Non-pigmented ciliary epithelial cell (primary cell): ENCODE results near the gene R3HDM2.
"Not testable (repeated sequence)": the region's sequence is repeated elsewhere in the genome, so short reads cannot be mapped to it uniquely, and the experiment has no call there.

Source experiments
- DNase-seq: peaks from one replicate; pipeline ENCODE4 v3.0.0-alpha.2; 2010; ENCODE audit warnings: low read depth

R3HDM2 gene

DNA sequence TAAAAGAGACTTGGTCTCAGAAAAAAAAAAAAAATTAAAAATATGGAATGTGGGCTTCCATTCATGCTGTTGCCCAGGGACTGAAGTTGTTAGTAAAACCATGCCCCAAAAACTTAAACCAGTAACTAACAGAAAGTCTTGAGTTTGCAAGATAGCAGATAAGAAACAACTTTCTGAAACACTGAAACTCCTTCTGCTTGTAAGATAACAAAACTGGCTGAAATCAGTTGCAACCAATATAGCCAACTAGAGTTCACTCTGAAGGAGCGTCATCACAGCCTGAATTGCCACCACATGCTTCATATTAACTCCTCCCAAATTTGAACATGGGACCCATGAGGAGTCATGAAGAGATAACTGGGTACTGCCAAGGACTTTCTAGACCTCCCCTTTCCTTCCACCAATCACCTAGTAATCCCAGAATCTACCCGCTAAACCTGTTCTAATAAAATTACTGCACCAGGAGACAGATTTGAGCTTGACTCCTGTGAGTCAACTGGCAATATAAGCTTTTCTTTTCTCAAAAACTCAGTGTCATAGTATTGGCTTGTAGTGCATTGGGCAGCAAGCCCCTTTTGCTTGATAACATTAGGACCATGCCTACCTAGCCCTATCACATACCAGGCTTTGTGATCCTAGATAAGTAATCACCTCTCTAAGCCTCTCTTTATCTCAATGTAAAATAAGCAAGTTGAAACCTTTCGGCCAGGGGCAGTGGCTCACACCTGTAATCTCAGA is 53.6 kb downstream of the R3HDM2 start:
- DNase-seq = no peak

DNA sequence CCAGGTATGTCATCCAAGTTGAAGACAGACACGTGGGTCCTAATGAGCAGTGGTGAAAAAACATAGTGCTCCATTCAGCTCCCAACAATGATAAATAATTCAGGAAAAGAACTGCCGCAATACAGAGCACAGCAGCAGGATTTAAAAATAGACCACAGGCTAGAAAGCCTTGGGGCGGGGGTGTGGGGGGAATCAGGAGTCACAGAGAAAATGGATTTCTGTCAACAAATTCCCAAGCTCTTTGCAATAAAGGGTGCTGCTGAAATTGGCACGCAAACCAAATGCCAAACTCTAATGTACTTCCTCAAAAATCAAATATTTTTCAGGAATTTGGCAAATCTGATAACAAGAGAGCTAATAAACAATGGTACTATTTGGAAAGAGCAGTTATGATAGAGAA is 58.6 kb downstream of the R3HDM2 start:
- no peak for DNase-seq

DNA sequence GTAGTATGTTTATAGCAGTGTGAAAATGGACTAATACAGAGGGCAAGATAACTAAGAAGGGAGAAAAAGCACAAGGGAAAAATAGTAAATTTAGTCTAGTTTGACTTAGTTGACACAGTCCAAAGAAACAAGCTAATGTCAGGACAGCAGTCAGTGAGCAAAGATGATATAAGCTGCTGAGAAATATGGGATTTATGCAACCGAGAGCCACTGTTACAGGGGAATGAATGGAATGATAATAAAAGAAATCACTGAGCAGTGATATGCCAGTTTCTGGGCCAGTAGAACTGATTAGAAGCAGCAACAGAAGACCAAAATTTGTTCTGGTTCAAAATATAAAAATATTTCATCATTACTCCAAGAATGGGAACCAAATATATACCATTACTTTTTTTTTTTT is 60.1 kb downstream of the R3HDM2 start:
- no peak for DNase-seq

DNA sequence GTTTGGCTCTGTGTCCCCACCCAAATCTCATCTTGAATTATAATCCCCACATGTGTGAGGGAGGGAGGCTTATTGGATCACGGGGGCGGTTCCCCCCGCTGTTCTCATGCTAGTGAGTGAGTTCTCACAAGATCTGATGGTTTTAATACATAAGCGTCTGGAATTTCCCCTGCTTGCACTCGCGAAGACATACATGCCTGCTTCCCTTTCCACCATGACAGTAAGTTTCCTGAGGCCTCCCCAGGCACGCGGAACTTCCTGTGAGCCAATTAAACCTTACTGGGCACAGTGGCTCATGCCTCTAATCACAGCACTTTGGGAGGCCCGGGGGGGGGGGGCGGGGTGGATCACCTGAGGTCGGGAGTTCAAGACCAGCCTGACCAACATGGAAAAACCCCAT is 60.8 kb downstream of the R3HDM2 start:
- DNase-seq = no peak

DNA sequence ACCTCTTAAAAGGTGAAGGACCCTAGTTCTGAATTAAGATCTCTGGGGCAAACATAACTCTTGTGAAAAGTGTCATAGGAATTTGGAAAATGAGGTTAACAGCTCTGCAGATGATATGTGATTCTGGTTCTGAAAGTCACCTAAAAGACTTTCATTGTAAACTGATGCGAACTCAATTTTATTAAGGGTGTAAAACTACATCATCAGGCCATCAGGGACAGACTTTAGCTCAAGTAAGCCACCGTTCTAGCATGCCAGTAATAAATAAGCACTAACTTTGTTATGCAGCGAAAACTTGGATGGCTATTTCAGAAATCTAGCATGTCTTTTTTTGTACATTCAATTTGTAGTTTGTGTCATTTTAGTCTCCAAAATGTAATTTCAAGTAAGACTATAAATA is 61.6 kb downstream of the R3HDM2 start:
- DNase-seq = no peak

DNA sequence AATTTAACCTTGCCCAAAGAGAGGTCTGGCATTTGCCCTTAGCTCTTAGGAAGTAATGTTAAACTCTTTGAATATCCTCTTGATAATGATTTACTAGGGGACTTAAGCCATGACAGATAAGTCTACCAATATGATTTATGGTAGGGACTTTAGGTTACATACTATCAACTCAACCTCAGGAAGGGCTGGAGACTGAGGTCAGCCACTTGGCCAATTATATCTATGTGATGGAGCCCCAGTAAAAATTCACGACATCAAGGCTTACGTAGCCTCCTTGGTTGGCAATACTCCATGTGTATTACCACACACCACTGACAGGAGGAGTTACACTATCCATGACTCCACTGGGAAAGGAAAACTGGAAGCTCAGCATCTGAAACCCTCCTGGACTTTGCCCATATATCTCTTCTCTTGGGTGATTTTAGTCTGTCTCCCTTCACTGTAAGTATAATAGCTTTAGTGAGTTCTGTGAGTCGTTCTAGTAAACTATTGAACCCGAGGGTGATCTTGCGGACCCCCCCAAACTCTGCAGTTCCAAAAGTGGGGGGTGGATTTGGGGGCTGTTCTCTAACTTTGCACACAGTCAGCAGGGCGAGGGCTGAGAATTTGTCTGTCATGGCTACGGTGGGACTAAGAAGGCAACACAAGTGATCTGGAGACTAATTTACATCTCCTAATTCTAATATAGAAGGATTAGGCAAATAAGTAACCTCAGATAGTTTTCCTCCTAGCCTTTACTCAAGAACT is 62.3 kb downstream of the R3HDM2 start:
- no peak for DNase-seq

DNA sequence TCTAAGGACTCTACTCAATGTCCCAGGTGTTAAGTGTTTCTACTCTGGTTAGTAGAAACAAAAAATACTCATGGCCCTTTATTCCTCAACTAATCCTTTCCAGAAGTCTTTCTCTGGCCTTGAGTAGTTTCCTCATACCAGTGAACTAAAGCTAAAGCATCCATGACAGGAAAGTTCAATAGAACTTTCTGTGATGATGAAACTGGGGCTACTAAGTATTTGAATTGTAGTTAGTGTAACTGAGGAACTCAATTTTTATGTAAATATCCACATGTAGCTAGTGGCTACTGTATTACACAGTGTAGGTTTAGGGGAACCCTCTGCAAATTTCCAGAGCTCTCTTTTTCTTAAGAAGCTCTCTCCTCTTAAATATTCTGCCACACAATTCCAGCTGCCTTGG is 63.7 kb downstream of the R3HDM2 start:
- DNase-seq = no peak

DNA sequence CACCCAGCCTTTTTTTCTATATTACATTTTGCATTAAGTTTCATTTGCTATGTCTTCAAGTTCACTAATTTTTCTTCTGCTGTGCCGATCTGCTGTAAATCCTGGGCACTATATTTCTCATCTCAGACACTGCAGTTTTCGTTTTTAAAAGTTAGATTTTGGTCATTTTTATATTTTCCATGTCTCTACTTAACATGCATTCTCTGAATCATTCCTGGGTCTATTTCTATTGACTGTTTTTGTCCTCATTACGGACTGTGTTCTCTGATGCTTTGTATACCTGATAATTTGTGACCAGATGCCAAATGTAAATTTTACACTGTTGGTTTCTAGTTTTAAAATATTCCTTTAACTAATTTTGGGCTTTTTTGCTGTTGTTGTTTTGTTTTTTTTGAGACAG is 64.5 kb downstream of the R3HDM2 start:
- DNase-seq = no peak

DNA sequence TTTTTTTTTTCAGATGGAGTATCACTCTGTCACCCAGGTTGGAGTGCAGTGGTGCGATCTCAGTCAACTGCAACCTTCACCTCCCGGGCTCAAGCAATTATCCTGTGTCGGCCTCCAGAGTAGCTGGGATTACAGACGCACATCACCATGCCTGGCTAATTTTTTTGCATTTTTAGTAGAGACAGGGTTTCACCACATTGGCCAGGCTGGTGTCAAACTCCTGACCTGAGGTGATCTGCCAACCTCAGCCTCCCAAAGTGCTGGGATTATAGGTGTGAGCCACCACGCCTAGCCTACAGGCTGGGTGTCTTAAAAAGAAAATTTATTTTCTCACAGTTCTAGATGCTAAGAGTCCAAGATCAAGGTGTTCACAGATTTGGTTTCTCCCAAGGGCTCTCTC is 66.7 kb downstream of the R3HDM2 start:
- DNase-seq = not testable (repeated sequence)

DNA sequence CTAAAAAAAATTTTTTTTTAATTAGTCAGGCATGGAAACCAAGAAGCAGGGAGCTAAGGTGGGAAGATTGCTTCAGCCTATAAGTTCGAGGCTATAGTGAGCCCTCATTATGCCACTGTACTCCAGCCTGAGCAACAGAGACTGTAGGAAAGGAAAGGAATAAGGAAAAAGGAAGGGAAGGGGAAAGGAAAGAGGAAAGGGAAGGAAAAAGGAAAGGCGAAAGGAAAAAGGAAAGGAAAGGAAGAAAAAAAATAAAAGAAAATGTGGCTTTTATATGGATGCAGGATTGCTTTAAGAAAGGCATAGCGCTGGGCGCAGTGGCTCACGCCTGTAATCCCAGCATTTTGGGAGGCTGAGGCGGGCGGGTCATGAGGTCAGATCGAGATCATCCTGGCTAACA is 70.4 kb downstream of the R3HDM2 start:
- no peak for DNase-seq

DNA sequence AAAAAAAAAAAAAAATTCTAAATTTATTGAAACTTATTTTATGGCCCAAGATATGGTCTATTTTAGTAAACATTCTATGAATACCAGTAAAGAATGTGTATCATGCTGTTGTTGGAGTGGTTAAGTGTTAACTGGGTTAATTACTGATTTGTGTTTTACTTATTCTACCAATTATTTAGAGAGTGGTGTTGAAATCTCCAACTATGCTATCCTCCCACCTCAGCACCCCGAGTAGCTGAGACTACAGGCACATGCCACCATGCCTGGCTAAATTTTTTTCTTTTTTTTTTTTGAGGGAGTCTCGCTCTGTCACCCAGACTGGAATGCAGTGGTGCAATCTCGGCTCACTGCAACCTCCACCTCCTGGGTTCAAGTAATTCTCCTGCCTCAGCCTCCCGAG is 72.2 kb downstream of the R3HDM2 start:
- DNase-seq = no peak

DNA sequence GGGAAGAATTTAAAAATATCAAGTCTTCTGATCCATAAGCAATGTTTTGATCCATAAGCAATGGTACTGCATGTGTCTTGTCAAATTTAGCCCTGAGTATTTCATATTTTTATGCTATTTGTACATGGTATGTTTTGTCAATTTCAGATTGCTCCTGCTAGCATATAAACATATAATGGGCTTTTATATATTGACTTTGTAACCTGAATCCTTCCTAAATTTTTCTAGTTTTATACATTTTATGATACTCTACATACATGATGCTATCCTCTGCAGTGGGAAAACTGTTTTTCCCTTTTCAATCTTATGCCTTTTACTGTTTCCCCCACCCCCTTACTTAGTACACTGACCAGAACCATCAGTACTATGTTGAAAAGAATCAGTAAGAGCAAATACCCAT is 75.1 kb downstream of the R3HDM2 start:
- no peak for DNase-seq

DNA sequence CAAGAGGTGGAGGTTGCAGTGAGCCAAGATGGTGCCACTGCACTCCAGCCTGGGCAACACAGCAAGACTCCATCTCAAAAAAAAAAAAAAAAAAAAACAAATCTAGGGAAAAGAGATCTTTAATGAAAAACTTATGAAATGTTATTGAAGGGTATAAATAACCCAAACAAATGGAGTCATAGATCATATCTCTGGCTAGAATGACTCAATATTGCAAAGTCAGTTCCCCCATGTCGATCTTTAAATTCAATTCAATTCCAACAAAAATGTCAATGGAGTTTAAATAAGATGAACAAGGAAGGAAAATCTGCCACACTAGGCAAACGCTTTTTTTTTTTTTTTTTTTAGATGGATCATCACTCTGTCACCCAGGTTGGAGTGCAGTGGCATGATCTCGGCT is 78.7 kb downstream of the R3HDM2 start:
- no peak for DNase-seq

DNA sequence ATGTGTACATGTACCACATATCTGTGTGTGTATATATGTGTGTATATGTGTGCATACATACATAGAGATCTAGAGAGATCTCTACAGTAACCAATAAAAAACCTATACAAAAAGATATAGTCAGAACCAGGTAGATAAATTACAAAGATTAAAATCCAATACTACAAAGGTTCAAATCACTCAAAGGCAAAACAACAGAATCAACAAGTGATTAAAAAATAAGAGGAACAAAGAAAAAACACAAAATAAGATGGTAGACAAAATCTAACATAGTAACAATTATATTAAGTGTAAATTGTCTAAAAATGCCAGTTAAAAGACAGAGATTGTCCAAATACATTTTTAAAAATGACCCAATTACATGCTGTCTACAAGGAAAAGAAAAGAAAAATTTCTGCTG is 83.6 kb downstream of the R3HDM2 start:
- no peak for DNase-seq

DNA sequence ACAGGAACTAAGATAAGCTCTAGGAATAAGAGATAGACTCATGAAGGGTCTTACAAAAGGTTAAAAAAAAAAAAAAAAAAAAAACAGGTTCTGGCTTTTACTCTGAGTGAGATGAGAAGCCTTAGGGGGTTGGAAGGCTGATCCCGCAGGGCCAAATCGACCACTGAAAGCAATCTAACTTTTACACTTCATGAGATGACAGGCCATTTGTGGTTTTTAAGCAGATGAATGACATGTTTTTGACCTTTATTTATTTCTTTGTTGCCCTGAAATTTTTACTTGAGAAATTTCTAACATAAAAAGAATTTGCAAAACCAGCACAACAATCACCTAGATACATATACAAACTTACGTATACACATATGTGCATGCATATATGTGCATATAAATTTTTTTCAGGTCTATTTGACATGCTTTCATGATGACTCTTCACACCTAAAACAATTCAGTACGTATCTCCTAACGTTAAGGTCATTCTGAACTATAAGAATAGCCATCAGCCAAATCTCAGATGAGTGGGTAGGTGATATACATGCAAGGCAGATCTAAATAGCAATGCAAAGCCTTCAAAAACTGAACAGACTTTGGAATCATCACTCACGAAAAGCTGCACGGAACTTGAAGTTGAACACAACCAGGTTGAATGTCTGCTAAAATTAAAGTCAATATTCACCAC is 87.0 kb downstream of the R3HDM2 start:
- DNase-seq = no peak

DNA sequence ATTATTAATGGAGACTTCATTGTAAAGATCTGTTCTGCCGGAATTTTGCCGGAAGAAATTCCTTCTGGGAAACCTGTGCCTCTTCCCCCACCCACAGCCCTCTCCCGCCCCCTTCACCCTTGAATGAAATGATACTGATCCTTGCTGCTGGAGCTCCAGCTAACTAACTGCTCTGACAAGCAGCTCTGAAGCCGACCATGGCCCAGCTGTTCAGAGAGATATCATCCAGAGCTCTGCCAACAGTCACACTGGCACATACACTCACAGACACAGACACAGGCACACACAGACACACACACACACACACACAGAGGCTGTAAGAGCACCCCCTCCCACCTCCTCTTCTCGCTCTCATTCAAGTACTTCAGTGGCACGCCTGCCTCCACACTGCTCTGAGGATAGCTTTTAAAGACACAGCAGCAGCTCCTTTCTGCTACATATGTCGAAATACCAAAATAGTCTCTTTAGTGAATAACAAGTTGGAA is 88.6 kb downstream of the R3HDM2 start:
- no peak for DNase-seq

DNA sequence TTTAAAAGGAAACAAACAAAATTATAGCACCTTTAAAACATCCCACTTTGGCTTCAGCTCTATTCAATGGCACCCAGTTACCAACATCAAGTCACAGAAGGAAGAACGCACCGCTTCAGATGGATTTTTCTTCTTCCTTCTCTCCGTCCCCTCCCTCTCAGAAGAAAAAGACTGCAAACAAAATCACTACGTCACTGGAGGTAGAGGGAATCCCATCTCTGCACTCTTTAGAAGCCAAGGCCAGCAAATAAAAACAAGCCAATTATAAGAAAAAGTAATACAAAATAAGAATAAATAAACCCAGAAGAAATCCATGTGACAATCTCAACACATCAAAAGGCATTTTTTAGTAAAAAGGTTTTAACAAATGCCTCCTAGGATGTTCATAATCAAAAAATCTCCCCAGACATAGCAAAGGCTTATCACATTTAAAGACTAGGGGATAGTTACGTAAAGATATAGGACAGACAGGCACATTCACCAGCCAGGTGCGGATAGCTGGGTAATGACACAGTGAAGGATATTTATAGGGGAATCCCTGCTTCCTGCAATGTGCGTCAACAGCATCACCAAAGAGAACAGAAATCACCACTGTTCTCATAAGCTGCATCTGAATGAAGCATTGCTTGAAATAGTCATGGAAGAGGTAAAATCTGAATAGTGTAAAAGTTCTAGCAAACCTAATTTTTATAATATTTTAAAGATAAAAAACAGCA is 89.4 kb downstream of the R3HDM2 start:
- no peak for DNase-seq

DNA sequence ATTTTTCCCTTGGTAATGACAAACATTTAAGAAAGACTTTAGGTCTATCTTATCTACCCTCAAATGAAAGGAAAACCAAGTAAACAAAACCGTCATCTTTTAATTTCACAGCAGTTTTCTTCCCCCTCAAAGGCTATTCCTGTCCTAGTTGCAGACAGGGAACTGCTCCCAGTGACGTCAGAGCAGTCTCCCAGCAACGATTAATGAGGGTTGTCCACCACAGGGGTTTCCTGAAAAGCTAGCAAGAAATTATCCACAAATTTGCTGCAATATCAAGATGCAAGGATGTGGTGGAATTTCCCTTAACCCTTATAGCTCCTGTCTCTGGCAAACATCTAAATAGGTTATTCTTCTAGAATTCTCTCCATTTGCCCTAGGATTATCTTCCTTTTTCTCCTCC is 90.7 kb downstream of the R3HDM2 start:
- peak; percentile 28 for DNase-seq

DNA sequence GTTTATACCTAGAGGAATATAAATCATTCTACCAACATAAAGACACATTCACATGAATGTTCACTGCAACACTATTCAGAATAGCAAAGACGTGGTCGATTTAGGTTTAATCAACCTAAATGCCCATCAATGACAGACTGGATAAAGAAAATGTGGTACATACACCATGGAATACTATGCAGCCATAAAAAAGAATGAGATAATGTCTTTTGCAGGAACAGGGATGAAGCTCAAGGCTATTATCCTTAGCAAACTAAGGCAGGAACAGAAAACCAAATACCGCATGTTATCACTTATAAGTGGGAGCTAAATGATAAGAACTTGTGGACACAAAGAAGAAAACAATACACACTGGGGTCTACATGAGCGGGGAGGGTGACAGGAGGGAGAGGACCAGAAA is 94.5 kb downstream of the R3HDM2 start:
- not testable (repeated sequence) for DNase-seq

DNA sequence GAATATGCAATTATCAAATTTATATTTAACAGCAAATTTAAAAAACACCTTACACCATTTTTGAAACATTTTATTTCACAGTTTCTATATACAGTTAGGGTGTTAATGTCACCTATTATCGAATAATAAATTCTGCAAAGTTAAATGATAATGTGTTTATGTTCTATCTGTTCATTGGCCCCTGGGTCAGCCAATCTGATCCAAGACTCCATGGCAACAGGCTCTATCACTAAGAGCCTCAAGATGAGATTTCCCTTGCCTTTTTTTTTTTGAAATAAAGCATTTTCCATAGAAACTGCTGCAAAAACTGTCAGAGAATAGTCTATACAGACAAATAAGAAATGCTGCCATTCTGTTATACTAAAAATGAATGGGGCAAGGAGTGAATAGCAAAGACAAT is 96.6 kb downstream of the R3HDM2 start:
- no peak for DNase-seq

DNA sequence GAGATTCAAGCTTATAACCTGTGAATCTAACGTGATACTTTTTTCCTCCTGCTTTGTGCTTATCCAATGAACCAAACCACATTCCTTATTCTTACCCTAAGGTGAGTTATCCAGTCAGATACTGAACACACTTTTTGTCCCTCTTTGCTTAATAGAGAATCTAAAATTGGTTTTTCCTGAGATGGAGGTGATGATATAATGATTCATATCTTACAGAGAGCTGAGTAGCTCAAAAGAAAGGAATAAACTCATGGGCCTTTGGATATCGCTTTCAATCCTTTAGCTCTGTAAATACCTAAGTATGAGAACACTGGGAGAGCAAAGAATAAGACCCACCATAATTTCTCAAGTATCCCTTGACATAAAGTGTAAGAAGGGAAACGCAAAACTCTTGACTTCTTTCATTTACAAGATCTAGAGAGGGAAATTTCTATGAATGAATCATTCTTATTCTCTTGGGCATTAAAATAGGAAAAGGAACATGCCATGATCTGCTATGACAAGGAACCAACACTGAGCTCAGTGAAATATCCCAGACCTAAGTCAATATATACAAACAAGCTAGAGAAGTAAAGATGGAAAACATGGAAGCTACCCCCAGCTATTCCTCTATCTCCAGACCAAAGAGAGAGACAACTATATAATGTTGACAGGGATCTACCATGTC is 98.1 kb downstream of the R3HDM2 start:
- no peak for DNase-seq

DNA sequence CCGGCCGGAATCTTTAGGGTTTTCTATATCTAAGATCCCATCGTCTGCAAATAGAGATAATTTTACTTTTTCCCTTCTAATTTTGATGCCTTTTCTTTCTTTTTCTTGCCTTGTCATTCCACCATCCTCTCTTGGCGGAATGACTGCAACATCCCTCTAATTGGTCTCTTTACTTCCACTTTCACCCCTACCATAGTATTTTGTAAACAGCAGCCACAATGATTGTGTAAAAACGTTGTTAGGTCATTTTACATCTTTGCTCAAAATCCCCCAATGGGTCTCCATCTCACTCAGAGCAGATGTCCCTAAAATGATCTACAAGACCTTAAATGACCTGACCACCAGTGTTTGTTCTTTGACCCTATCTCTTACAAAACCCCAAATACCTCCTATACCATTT is 99.9 kb downstream of the R3HDM2 start:
- no peak for DNase-seq
